ENCODE data around the gene PRKX.
"Not testable (repeated sequence)": the region's sequence is repeated elsewhere in the genome, so short reads cannot be mapped to it uniquely, and the experiment has no call there.

PRKX gene

GRCh38 chrX:3560010-3560409 lies 153.4 kb downstream of the PRKX start:
- DNase-seq, result not testable (repeated sequence)

Measured in stimulated activated CD4-positive, alpha-beta T cell treated with anti-CD3 and anti-CD28 coated beads, Interleukin-2, amount 100 ng/mL, for 24 hours (primary cell).